VCaP (cell line): Measurements from ENCODE around the gene PCDHGA10.
"Not testable (repeated sequence)": the region's sequence is repeated elsewhere in the genome, so short reads cannot be mapped to it uniquely, and the experiment has no call there.

Experiments
- H3K27ac ChIP-seq: fragments of 450-650 bp; 2 replicates; pipeline ENCODE4 v1.5.1; 2017
- CTCF ChIP-seq: fragments of 450-650 bp; conservative IDR thresholded peaks from 2 replicates; pipeline ENCODE4 v1.5.1; 2017; ENCODE audit warnings: mild to moderate bottlenecking, moderate library complexity

The PCDHGA10 gene

GRCh38 chr5:141402553-141403243 is 10.1 kb upstream of the PCDHGA10 start, which contains the start of gene PCDHGA9:
Gene PCDHGA9, plus strand, starts transcription at chr5:141402778. Its CDS starts 175 bp downstream, at chr5:141402953.
- no peak within 1 kb of the TSS for H3K27ac ChIP-seq
- peak; percentile 63 for TF ChIP-seq CTCF

- no peak overlapping the region for H3K27ac ChIP-seq
- TF ChIP-seq CTCF: no peak
Observed at GRCh38 chr5:141403387-141403786, 9.4 kb upstream of the PCDHGA10 start.

- H3K27ac ChIP-seq: not testable (repeated sequence)
Observed at GRCh38 chr5:141407790-141408505, 4.8 kb upstream of the PCDHGA10 start, which contains the start of gene PCDHGB6. Gene PCDHGB6, plus strand, starts transcription at chr5:141408021. Its CDS starts 182 bp downstream, at chr5:141408203.

GRCh38 chr5:141409598-141410306 is 3.0 kb upstream of the PCDHGA10 start:
- no peak for TF ChIP-seq CTCF
- no peak overlapping the region for H3K27ac ChIP-seq

- H3K27ac ChIP-seq: no peak overlapping the region
- TF ChIP-seq CTCF: no peak
Observed at GRCh38 chr5:141411575-141411974, 1.2 kb upstream of the PCDHGA10 start.

- TF ChIP-seq CTCF: no peak
- H3K27ac ChIP-seq: no peak overlapping the region
Observed at GRCh38 chr5:141413540-141414069, 818 bp downstream of the PCDHGA10 start.

GRCh38 chr5:141414548-141415274 is 1.9 kb downstream of the PCDHGA10 start:
- H3K27ac ChIP-seq: not testable (repeated sequence)

GRCh38 chr5:141415275-141415618 is 2.5 kb downstream of the PCDHGA10 start:
- H3K27ac ChIP-seq: not testable (repeated sequence)
